H1 (cell line): Measurements from ENCODE around the gene SPACA9. TPM values are rescaled to one million over a fixed set of nuclear protein-coding genes. Genes with fewer than 3 reads are reported as not detected.

ENCODE experiments used
- CTCF ChIA-PET: fragments of 300-600 bp; sonication (Branson Sonifier 250); formaldehyde crosslinking; loops from one replicate; lab custom pipeline; 2021; ENCODE audit not compliant: partially characterized antibody; lab: Charles Lee
- POLR2A ChIA-PET: fragments of 300-600 bp; sonication (Branson Sonifier 250); formaldehyde crosslinking; loops from one replicate; lab custom pipeline; 2021; ENCODE audit warnings: inconsistent platforms; ENCODE audit not compliant: partially characterized antibody; lab: Charles Lee
- DNase-seq, 2 experiments: peaks; one replicate each; pipeline versions ENCODE4 v3.0.0 to v3.0.0-alpha.2; 2010 to 2022; ENCODE audit warnings: low spot score in 2 of 2, low read depth in 1 of 2, mixed read lengths in 1 of 2
- FAIRE-seq: peaks from 2 replicates; lab custom pipeline; 2011; peaks lifted over from hg19 to GRCh38; lab: Jason Lieb, UNC
- H2AFZ ChIP-seq: 2 replicates; pipeline ENCODE4 v1.8.1; 2012; ENCODE audit warnings: low read length, inconsistent platforms
- H2AK5ac ChIP-seq: 2 replicates; pipeline ENCODE4 v1.6.1; 2013; ENCODE audit warnings: low read depth, low read length
- H2BK120ac ChIP-seq: replicated peaks from 2 replicates; pipeline ENCODE3; 2013; ENCODE audit warnings: low read depth, low read length, inconsistent platforms
- H2BK12ac ChIP-seq: 2 replicates; pipeline ENCODE4 v1.6.1; 2013; ENCODE audit warnings: low read depth, low read length
- H2BK15ac ChIP-seq: 2 replicates; pipeline ENCODE4 v1.6.1; 2013; ENCODE audit warnings: low read length
- H2BK20ac ChIP-seq: 2 replicates; pipeline ENCODE4 v1.6.1; 2013; ENCODE audit warnings: low read length
- H2BK5ac ChIP-seq: 2 replicates; pipeline ENCODE4 v1.6.1; 2013; ENCODE audit warnings: low read depth, low read length
- H3K14ac ChIP-seq: 2 replicates; pipeline ENCODE4 v1.6.1; 2013; ENCODE audit warnings: inconsistent platforms; ENCODE audit not compliant: insufficient read length
- H3K18ac ChIP-seq: 2 replicates; pipeline ENCODE4 v1.6.1; 2013; ENCODE audit warnings: low read length; ENCODE audit errors: extremely low read depth
- H3K23ac ChIP-seq: 2 replicates; pipeline ENCODE4 v1.6.1; 2013; ENCODE audit warnings: inconsistent platforms; ENCODE audit not compliant: insufficient read length
- H3K23me2 ChIP-seq: 2 replicates; pipeline ENCODE4 v1.6.1; 2013; ENCODE audit warnings: low read depth, low read length
- H3K27ac ChIP-seq: 2 replicates; pipeline ENCODE4 v1.6.1; 2011; ENCODE audit warnings: low read depth, low read length, inconsistent platforms
- H3K27me3 ChIP-seq, 4 experiments: replicated peaks in 1 of 4; 1 replicate in 1 of 4; 2 replicates in 3 of 4; pipeline versions ENCODE4 v1.6.1 to v1.8.1; 2011 to 2013; ENCODE audit warnings: low read length in 3 of 4, mild to moderate bottlenecking in 3 of 4, inconsistent platforms in 2 of 4, mixed read lengths in 2 of 4, moderate library complexity in 1 of 4; ENCODE audit not compliant: control insufficient read depth in 3 of 4, insufficient read depth in 3 of 4; ENCODE audit errors: extremely low read depth in 1 of 4
- H3K36me3 ChIP-seq, 4 experiments: 2 replicates each; pipeline versions ENCODE4 v1.6.1 to v1.8.1; 2011 to 2013; ENCODE audit warnings: mild to moderate bottlenecking in 4 of 4, low read length in 3 of 4, moderate library complexity in 2 of 4, control low read depth in 1 of 4, inconsistent platforms in 1 of 4; ENCODE audit not compliant: insufficient read depth in 4 of 4, control insufficient read depth in 2 of 4
- H3K4ac ChIP-seq: replicated peaks from 2 replicates; pipeline ENCODE3; 2013; ENCODE audit warnings: low read length, low read depth, mixed read lengths, inconsistent platforms; ENCODE audit not compliant: insufficient read length
- H3K4me1 ChIP-seq, 4 experiments: replicated peaks in 1 of 4; 1 replicate in 1 of 4; 2 replicates in 3 of 4; pipeline versions ENCODE4 v1.6.1 to v1.8.1; 2011 to 2013; ENCODE audit warnings: low read length in 3 of 4, inconsistent platforms in 2 of 4, mixed read lengths in 1 of 4; ENCODE audit not compliant: insufficient read depth in 4 of 4, control insufficient read depth in 3 of 4
- H3K4me2 ChIP-seq, 2 experiments: 2 replicates each; pipeline versions ENCODE4 v1.6.1 to v1.8.1; 2011 to 2013; ENCODE audit warnings: low read depth in 2 of 2, low read length in 2 of 2, control low read depth in 1 of 2, inconsistent platforms in 1 of 2, mild to moderate bottlenecking in 1 of 2; ENCODE audit not compliant: insufficient read depth in 1 of 2
- H3K4me3 ChIP-seq, 4 experiments: fragments of 200-600, 300-600 bp in 1 of 4; sonication (generic), shearing (Covaris generic), sonication (Bioruptor Twin) in 1 of 4; 2 replicates each; pipeline versions ENCODE4 v1.5.1 to v1.8.1; 2011 to 2016; ENCODE audit warnings: low read length in 4 of 4, low read depth in 3 of 4, control low read depth in 2 of 4, inconsistent platforms in 2 of 4, mild to moderate bottlenecking in 2 of 4, mixed read lengths in 1 of 4, moderate library complexity in 1 of 4; ENCODE audit not compliant: insufficient read depth in 2 of 4; ENCODE audit errors: extremely low read depth in 1 of 4
- H3K56ac ChIP-seq: replicated peaks from 2 replicates; pipeline ENCODE3; 2013; ENCODE audit warnings: low read depth, mild to moderate bottlenecking, mixed read lengths, low read length, inconsistent platforms; ENCODE audit not compliant: insufficient read length
- H3K79me1 ChIP-seq: 2 replicates; pipeline ENCODE4 v1.6.1; 2013; ENCODE audit warnings: low read depth, low read length, control low read depth
- H3K79me2 ChIP-seq, 2 experiments: 2 replicates each; pipeline versions ENCODE4 v1.6.1 to v1.8.1; 2012 to 2013; ENCODE audit warnings: low read length in 2 of 2, mild to moderate bottlenecking in 2 of 2, inconsistent platforms in 1 of 2; ENCODE audit not compliant: insufficient read depth in 2 of 2, control insufficient read depth in 1 of 2
- H3K9ac ChIP-seq, 4 experiments: replicated peaks in 1 of 4; 1 replicate in 1 of 4; 2 replicates in 3 of 4; pipeline versions ENCODE4 v1.6.1 to v1.8.1; 2011 to 2013; ENCODE audit warnings: low read depth in 3 of 4, low read length in 3 of 4, control low read depth in 2 of 4, mild to moderate bottlenecking in 2 of 4, moderate library complexity in 2 of 4, inconsistent platforms in 1 of 4; ENCODE audit errors: extremely low read depth in 1 of 4
- H3K9me3 ChIP-seq, 2 experiments: 2 replicates each; pipeline versions ENCODE4 v1.6.1 to v1.8.1; 2012 to 2013; ENCODE audit warnings: mild to moderate bottlenecking in 2 of 2, moderate library complexity in 2 of 2, control low read depth in 1 of 2, inconsistent platforms in 1 of 2, low read depth in 1 of 2, low read length in 1 of 2, mixed read lengths in 1 of 2; ENCODE audit not compliant: insufficient read depth in 2 of 2
- H4K20me1 ChIP-seq, 2 experiments: replicated peaks in 1 of 2; 2 replicates each; pipeline versions ENCODE3 to v1.8.1; 2011 to 2013; ENCODE audit warnings: inconsistent platforms in 2 of 2, low read length in 2 of 2, mild to moderate bottlenecking in 1 of 2; ENCODE audit not compliant: insufficient read depth in 2 of 2, control insufficient read depth in 1 of 2
- H4K5ac ChIP-seq: 2 replicates; pipeline ENCODE4 v1.6.1; 2013; ENCODE audit warnings: low read length, low read depth, mixed read lengths, inconsistent platforms; ENCODE audit not compliant: insufficient read length
- H4K8ac ChIP-seq: 2 replicates; pipeline ENCODE4 v1.8.0; 2013; ENCODE audit warnings: mild to moderate bottlenecking, moderate library complexity, low read length, inconsistent platforms; ENCODE audit not compliant: insufficient read depth; ENCODE audit errors: extremely low read depth
- H4K91ac ChIP-seq: replicated peaks from 2 replicates; pipeline ENCODE3; 2013; ENCODE audit warnings: low read length, mixed read lengths, inconsistent platforms; ENCODE audit not compliant: insufficient read length
- GABPA ChIP-seq: IDR thresholded peaks from 2 replicates; pipeline ENCODE4 v1.6.1; 2011; ENCODE audit warnings: mild to moderate bottlenecking, low read length, moderate library complexity, borderline replicate concordance; ENCODE audit not compliant: insufficient read depth
- HDAC6 ChIP-seq: IDR thresholded peaks from one replicate; pipeline ENCODE4 v1.7.1; 2012; ENCODE audit warnings: low read depth, mild to moderate bottlenecking, inconsistent platforms, low read length, moderate library complexity
- PHF8 ChIP-seq: fragments of 200-600 bp; sonication (generic); conservative IDR thresholded peaks from 2 replicates; pipeline ENCODE4 v1.7.1; 2012; ENCODE audit warnings: low read depth, mild to moderate bottlenecking, inconsistent platforms, low read length, moderate library complexity
- WGBS, 2 experiments: shearing (Covaris generic) in 1 of 2; methylation state at CpG; one replicate each; pipeline versions ENCODE4 v1.1.6 to v1.1.7; 2013 to 2015; ENCODE audit warnings: low lambda C conversion rate in 2 of 2, mixed read lengths in 2 of 2, inconsistent platforms in 1 of 2, low coverage in 1 of 2, missing lambda C conversion rate in 1 of 2; ENCODE audit not compliant: insufficient replicate concordance in 2 of 2, insufficient coverage in 1 of 2, insufficient read length in 1 of 2; ENCODE audit errors: extremely low coverage in 1 of 2, missing lambda C conversion rate in 1 of 2; 5-methylcytosine and 5-hydroxymethylcytosine counted together
- polyA plus RNA-seq, 7 experiments: library from polyadenylated mRNA; depleted of rRNA in 3 of 7; stranded (reverse) in 5 of 7; unstranded in 2 of 7; fragments of >200 nt in 5 of 7; fragments of 200-250 nt in 2 of 7; gene quantifications; 1 replicate in 5 of 7; 2 replicates in 1 of 7; 4 replicates in 1 of 7; pipeline versions ENCODE4 v1.2.1 to v1.2.3, GENCODE V29; 2011 to 2013; ENCODE audit warnings: missing spikeins in 2 of 7, mixed read lengths in 2 of 7
- total RNA-seq: library from RNA; stranded (reverse); fragmentation: NEBNext Ultra II Directional; extraction: Animal tissue kit (Norgen Biotek cat#: 25700); gene quantifications from 2 replicates; pipeline ENCODE4 v1.2.1, GENCODE V29; 2021

Gene SPACA9
- total and polyA plus RNA-seq, 2 of the 8 experiments (the other 6 are each of a cell fraction or from before 2014, with no cell fraction given): 0.63 to 1.3 TPM

DNA sequence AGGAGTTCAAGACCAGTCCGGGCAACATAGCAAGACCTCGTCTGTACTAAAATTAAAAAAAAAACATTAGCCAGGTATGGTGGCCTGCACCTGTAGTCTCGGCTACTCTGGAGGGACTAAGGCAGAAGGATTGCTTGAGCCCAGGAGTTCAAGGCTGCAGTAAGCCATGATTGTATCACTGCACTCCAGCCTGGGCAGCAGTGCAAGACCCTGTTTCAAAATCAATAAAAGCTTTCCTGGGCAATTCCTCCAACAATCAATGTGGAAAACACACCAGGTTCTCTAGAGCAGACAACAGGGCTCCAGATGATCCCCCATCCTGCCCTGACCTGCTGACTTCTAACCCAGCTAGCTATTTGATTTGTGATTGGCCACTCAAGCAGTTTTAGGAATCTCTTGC, 1.8 kb upstream of the SPACA9 start:
- Histone ChIP-seq H4K5ac (no peak overlapping the region), H3K56ac (no peak overlapping the region), H4K20me1 (no peaks in the 10 kb centered on the region), H3K9me3 (no peaks in the 10 kb centered on the region), H4K8ac (no peak overlapping the region), H3K4me1 (peaks cover 0 to 6% (median 0%) of the 10 kb centered on the region in 4 experiments; a peak in 1 of 7 replicates), H3K14ac (no peak overlapping the region), H3K23ac (no peak overlapping the region), H3K18ac (no peak overlapping the region), H3K27ac (no peak overlapping the region), H3K79me2 (no peaks in the 10 kb centered on the region), H2BK12ac (no peak overlapping the region), H3K79me1 (no peaks in the 10 kb centered on the region), H3K4me2 (no peak overlapping the region; a peak in 1 of 4 replicates), H2BK20ac (no peak overlapping the region), H2AK5ac (no peak overlapping the region), H3K27me3 (peaks cover 0 to 14% (median 9%) of the 10 kb centered on the region in 4 experiments; a peak in 6 of 7 replicates), H3K4me3 (no peak overlapping the region), H3K23me2 (peaks cover 7% of the 10 kb centered on the region; the same call in 1 of the 2 replicates), H2BK15ac (no peak overlapping the region), H2BK120ac (no peak overlapping the region), H3K4ac (no peak overlapping the region), H4K91ac (no peak overlapping the region), H2AFZ (no peak overlapping the region), H3K36me3 (no peaks in the 10 kb centered on the region), H3K9ac (no peak overlapping the region), H2BK5ac (no peak overlapping the region)
- DNase-seq: no peak
- no peak for FAIRE-seq
- POLR2A ChIA-PET: interaction anchor here (1.4 kb wide), 1 partner anchor 10 kb away, joined by 4 read pairs; no protein-coding TSS in a partner anchor
- CTCF ChIA-PET: interaction anchor here (0.9 to 15.0 kb wide), 5 partner anchors 13 to 69 kb away, joined by 3 to 115 read pairs (median 5); no protein-coding TSS in a partner anchor
- 96% methylated on average over 3 of the region's 3 CpGs; no CpG with 5 or more reads in 1 of the 2 experiments for WGBS, 2 experiments
- TF ChIP-seq PHF8 (no peak), GABPA (no peak), HDAC6 (no peak)
